OCI-LY3 (cell line): ENCODE measurements around the gene TMEM9B.

Source experiments
- CTCF ChIP-seq: fragments of 200-600, 300-600 bp; sonication (generic); IDR thresholded peaks from 2 replicates; pipeline ENCODE4 v1.5.1; 2014; ENCODE audit warnings: antibody characterized with exemption, low read length, low read depth
- EZH2phosphoT487 ChIP-seq: fragments of 200-600 bp; shearing (Covaris generic); IDR thresholded peaks from 2 replicates; pipeline ENCODE4 v1.6.1; 2018; ENCODE audit warnings: antibody characterized with exemption, mixed run types, low read depth

- TF ChIP-seq CTCF, result no peak
- no peak for TF ChIP-seq EZH2phosphoT487
These were observed 38.5 kb downstream of the TMEM9B start for GRCh38 chr11:8925711-8926110.
